OCI-LY1 (cell line): ENCODE measurements around the gene MXD4.

Experiments
- EZH2 ChIP-seq: fragments of 200-600 bp; sonication (generic), shearing (Covaris generic); IDR thresholded peaks from 2 replicates; pipeline ENCODE4 v1.8.0; 2017; ENCODE audit warnings: borderline replicate concordance, mixed run types, mild to moderate bottlenecking, antibody characterized with exemption, low read length, moderate library complexity, mixed read lengths
- TF ChIP-seq, protein P1 (sequence below): fragments of 200-600 bp; sonication (generic), shearing (Covaris generic); IDR thresholded peaks from 2 replicates; pipeline ENCODE4 v1.5.1; 2017; ENCODE audit warnings: mild to moderate bottlenecking, antibody characterized with exemption, low read length, moderate library complexity, mixed read lengths

DNA sequence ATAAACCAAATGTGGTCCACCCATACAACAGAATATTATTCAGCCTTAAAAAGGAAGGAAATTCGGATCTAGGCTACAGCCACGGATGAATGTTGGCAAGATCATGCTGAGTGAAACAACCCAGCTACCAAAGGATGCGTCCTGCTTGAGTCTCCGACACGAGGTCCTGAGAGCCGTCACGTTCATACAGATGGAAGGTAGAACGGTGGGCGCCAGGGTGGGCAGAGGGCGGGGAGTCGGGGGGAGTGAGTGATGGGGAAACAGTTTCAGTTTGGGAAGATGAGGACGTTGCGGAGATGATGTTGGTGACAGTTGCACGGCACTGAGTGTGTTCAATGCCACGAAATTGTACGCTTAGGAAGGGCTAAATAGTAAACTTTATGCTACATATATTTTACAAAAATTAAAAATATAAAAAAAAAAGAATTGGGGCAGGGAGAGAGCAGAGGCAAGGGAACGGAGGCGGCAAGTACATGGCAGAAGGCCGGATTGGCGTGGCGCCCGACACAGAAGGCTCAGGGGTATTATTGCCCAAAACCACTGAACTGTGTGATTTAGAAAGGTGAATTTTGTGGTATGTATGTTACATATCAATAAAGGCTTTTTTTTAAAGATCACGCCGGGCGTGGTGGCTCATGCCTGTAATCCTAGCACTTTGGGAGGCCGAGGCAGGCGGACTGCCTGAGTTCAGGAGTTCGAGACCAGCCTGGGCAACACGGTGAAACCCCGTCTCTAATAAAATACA lies 14.8 kb upstream of the MXD4 start:
- TF ChIP-seq, protein P1, sequence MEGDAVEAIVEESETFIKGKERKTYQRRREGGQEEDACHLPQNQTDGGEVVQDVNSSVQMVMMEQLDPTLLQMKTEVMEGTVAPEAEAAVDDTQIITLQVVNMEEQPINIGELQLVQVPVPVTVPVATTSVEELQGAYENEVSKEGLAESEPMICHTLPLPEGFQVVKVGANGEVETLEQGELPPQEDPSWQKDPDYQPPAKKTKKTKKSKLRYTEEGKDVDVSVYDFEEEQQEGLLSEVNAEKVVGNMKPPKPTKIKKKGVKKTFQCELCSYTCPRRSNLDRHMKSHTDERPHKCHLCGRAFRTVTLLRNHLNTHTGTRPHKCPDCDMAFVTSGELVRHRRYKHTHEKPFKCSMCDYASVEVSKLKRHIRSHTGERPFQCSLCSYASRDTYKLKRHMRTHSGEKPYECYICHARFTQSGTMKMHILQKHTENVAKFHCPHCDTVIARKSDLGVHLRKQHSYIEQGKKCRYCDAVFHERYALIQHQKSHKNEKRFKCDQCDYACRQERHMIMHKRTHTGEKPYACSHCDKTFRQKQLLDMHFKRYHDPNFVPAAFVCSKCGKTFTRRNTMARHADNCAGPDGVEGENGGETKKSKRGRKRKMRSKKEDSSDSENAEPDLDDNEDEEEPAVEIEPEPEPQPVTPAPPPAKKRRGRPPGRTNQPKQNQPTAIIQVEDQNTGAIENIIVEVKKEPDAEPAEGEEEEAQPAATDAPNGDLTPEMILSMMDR = no peak
- TF ChIP-seq EZH2 = no peak
